Fibroblast of skin of abdomen (primary cell): ENCODE data around the gene CHRD.

Experiments
- DNase-seq: peaks from one replicate; pipeline ENCODE4 v3.0.0-alpha.2; 2013

The CHRD gene

DNA sequence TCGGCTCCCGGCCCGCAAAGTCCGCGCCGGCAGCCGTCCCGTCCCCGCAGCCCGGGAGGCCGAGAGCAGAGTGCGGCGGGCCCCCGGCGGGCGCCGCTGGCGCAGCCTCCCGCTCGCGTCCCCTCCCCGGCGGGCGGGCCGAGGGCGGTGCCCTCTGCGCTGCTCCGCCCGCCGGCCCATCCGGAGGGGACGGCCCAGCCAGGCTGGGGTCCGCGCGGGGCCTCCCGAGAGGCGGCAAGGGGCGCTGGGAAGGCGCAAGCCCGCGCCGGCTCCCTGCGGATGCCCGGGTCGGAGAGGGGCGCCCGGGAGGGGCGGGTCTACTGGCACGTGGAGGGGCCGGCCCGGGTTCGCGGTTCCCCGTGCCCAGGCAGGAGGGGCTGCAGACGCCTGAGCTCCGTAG, 18.3 kb upstream of the CHRD start, which contains the start of the genes CLCN2 and POLR2H:
Gene CLCN2 (minus strand): TSS at position 74 of the 400 bp plus-strand sequence. CDS start 126 bp downstream, outside the sequence.
Gene POLR2H (plus strand): TSS at position 179 of the 400 bp plus-strand sequence. CDS start 1,783 bp downstream, outside the sequence.
- peak; percentile 64 for DNase-seq

DNA sequence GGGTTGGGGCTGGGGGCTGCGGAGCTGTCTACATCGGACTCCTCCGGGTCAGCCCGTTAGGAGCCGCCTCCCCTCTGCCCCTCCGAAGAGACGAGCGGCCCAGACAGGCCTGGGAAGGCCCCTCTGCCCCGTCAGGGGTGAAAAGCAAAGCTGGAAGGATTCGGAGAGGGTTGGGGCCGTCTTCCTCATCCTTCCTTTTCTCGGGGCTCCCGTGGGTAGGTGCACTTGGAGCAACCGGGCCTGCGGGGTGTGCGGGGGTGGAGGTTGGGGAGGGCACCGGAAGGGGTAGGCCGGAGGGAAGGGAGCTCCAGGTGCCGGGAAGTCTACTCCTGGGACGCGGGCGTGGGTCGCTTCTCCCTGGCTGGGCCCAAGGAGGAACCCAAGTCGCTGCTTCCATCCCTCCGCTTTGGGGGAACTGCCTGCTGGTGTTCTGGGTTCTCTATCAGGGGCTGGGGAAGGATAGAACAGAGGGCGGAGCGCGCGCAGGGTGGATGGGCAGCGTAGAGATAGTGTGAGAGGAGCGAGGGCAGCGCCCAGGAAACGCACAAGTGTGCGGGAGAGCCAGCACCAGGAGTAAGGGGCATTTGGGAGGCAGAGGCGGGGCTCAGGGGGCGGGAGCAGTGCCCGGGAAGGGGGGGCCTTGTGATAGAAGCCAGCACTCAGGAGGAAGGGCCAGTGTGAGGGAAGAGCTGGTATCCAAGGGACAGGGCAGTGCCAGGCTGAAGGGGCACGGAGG, 17.8 kb upstream of the CHRD start:
- DNase-seq, result peak; percentile 37

DNA sequence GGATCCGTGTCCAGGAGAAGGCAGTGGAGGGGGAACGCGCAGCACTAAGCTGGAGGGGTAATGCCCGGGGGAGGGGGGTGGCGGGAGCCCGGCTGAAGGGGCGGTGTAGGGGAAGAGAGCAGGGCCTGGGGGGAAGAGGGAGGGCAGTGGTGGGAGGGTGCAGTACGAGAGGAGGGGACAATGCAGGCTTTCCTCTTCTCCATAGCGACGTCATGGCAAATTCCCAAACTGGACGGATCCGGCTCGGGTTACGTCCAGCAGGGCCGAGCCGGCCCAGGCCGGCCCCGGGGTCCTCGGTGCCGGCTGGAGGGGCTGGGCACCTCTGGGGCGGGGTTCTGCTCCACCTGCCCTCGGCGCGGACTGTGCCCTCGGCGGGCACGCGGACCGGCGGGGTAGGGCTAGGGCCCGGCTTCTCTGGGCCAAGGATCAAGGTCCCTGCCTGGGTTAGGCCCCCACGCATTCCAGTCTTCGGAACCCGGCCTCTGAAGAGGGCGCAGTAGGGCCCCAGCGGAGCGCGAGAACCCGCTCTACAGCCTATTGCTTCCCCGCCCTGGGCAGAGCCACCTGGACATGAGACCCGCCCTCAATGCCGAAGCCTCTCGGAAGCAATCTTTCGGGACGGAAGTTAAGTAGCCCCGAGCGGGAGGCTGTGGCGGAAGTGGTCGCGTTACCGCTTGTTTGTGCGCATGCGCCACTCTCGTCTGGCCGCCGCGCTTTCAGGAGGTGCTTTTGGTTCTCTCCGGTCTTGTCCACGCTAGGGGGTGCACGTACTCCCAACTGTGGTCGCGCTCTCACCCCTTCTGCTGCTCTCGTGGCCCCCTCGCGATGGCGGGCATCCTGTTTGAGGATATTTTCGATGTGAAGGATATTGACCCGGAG, 16.9 kb upstream of the CHRD start:
- peak; percentile 97 for DNase-seq

DNA sequence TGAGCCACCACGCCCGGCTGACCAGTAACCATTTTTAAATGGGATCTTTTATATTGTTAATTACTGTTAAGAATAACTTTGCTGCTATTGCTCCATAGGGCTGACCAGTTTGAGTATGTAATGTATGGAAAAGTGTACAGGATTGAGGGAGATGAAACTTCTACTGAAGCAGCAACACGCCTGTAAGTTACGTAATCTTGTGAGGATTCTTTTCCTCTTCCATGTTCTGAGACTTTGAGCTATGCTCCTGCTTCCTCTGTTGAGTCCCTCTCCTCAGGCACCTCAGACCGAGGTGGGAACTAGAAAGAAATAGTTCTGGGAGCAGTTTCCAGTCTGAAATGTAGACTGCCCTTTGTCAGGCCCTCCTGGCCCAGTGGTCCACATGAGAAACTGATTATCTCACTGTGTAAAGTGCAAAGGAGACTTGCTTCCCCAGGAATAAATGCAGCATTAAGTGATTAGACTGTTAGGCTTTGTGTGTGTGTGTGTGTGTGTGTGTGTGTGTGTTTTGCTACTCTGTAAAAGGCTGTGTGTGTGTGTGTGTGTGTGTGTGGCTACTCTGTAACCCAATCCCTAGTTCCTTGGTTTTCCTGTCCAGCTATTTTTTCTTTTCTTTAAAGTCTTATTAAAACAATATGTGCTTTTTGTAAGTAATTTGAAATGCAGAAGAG, 13.1 kb upstream of the CHRD start:
- DNase-seq, result peak; percentile 59

DNA sequence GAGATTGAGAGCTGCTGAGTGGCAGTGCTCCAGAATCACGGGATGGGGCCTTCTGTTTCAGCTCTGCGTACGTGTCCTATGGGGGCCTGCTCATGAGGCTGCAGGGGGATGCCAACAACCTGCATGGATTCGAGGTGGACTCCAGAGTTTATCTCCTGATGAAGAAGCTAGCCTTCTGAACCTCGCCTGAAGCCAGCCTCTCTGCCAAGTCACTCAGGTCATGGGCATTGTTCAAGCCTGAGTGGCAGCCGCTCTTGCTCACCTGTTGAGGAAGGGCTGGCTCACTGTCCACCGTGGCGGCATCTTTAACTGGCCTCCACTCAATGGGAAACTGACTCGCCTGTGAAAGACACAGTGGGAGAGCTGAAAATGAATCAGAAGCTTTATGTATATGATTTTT, 11.7 kb upstream of the CHRD start:
- DNase-seq, result no peak

- peak; percentile 46 for DNase-seq
Observed at GRCh38 chr3:184368586-184369183, 11.2 kb upstream of the CHRD start.

GRCh38 chr3:184371570-184372018, 8.3 kb upstream of the CHRD start:
- DNase-seq, result peak; percentile 83

DNA sequence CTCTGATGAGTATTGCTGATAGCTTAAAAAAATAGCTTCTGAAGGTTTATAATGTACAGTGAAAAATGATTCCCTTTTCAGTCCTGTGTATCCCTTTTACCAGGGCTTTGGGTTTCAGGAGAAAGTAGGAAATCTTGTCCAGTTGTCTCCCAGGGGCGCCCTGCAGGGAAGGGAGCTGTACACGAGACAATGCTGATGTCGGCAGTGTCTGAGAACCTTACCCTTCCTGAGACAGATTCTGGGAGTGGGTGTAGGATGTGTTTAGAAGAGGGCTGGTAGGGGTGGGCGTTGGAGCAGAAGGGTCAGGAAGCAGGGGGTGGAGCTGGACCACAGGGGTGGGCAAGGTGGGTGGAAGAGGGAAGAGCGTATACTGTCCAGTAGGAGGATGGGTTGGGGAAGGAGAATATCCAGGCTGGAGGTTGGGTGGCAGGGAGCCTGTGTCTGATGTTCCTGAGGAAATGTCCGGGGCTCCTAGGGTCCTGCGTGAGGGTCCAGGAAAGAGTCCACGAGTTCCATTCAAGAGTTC, 7.5 kb upstream of the CHRD start:
- DNase-seq, result no peak

- no peak for DNase-seq
Observed at GRCh38 chr3:184372911-184373310, 6.9 kb upstream of the CHRD start.

DNA sequence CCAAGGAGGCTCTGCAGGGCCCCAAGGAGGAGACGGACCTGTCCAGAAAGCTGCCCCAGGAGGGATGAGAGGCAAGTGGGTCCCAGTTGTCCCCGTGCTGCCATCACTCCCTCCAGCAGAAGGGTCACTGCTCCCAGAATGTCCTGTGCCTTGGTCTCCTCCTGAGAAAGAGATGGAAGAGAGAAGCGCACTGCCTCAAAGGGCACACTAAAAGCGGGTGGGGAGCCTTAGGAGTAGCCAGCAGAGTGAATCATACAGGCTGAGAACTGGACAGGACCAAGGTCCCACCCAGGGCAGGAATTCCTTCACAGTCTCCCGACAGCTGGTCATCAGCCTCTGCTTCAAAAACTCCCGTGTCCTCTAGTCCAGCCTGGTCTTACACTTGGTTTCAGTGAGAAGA, 6.4 kb upstream of the CHRD start:
- DNase-seq, result no peak

GRCh38 chr3:184375747-184376461, 4.0 kb upstream of the CHRD start:
- DNase-seq, result no peak

DNA sequence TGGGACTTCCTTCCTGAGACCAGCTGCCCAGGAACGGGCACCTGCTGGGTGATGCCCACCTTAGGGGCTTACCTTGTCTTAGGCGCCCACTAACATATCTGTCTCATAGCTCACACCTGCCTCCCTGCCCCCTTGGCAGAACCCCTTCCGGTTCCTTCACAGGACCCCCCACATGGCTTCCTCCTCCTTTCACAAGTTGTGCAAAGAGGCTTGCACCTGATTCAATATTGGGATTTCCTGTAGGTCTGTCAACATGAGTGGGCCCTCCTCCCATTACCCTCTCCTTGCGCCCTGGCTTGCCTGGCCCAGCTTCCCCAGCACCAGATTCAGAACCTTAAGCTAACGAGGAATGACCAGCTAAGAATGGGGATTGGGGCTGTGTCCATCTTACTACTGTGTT, 2.5 kb upstream of the CHRD start:
- no peak for DNase-seq

DNA sequence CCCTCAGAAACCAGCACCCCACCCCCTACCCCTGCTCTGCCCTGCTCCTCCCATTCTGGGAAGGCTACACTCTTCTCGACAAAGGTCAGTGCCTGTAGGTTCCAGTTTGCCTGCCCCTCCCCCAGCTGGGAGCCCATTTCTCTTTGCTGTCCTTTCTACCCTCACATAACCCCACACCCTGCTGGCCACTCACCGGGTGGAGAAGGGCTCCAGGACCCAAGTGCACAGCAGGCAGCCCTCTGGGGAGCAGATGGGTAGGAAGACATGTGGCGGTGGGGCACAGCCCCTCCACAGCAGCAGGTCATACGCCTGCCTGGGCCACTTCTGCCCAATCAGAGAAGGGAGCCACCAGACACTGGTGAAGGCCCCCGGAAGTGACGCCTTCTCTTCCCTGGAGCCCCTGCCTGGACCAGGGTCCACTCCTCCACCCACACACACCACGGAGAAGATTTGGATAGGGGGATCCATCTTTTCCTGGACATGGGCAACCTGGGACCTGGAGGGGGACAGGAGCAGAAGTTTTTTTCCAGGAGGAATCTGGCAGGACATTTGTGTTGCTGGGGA, 1.9 kb upstream of the CHRD start, which contains the start of gene THPO:
Gene THPO (minus strand): TSS at position 326 of the 564 bp plus-strand sequence. CDS start 1,948 bp downstream, outside the sequence.
- DNase-seq, result no peak

- no peak for DNase-seq
Observed at GRCh38 chr3:184378651-184379357, 1.1 kb upstream of the CHRD start.

DNA sequence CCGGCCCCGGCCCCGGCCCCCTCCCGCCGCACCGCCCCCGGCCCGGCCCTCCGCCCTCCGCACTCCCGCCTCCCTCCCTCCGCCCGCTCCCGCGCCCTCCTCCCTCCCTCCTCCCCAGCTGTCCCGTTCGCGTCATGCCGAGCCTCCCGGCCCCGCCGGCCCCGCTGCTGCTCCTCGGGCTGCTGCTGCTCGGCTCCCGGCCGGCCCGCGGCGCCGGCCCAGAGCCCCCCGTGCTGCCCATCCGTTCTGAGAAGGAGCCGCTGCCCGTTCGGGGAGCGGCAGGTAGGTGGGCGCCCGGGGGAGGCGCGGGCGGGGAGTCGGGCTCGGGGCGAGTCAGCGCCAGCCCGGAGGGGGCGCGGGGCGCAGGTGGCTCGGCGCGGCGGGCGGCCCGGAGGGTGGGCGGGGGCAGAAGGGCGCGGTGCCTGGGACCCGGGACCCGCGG, 352 bp downstream of the CHRD start:
- peak; percentile 43 for DNase-seq

- no peak for DNase-seq
Observed at GRCh38 chr3:184380627-184381260, 890 bp downstream of the CHRD start.

GRCh38 chr3:184381261-184382224, 1.7 kb downstream of the CHRD start:
- no peak for DNase-seq

DNA sequence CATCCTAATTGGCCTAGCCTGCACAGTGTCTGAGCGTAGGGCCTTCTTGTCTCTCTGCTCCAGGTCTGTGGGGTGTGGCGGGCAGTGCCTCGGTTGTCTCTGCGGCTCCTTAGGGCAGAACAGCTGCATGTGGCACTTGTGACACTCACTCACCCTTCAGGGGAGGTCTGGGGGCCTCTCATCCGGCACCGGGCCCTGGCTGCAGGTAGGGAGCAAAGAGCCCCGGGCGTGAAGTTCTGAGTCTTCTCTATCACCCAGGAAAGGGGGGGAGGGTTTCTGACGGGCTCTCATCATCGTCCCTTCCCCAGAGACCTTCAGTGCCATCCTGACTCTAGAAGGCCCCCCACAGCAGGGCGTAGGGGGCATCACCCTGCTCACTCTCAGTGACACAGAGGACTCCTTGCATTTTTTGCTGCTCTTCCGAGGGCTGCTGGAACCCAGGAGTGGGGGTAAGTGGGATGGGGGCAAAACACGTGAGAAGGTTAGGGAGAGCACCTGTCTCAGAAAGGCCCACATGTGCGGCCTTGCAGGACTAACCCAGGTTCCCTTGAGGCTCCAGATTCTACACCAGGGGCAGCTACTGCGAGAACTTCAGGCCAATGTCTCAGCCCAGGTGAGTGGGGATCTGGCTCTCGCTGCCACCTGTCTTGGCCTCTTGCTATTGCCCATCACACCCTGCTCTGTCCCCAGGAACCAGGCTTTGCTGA, 2.6 kb downstream of the CHRD start:
- no peak for DNase-seq
